ENCODE results near the gene KCNRG. TPM values are rescaled to one million over a fixed set of nuclear protein-coding genes. Genes with fewer than 3 reads are reported as not detected.

The KCNRG gene
- total RNA-seq, 2 experiments from 2014 or later, result 0.30 to 0.65 TPM

DNA sequence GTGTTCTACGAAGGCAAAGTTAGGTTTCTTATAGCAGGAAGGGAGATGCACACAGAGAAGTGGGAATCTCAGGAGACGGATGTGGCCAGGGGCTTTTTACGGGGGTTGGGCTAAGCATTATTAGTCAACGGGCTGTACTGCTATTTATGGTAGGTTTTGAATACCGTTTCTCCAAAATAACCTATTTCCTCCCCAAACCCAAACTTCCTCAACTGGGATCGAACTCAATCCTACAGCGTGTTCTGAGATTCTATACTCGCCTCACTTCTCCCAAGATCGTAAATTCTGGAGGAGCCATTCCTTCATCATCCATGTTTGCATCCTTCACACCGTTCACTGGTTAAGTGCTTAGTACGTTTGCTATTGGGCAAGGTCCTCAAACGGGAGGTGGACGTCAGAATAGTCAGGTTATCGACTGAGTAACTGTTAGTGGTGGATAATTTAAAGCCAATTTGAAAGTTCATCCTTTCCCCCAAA is 19.6 kb upstream of the KCNRG start:
- no peak for DNase-seq
- Mint-ChIP-seq H3K4me1 (peaks cover 29% of the 10 kb centered on the region), H3K27ac (peak overlapping the region; percentile 24), H3K4me3 (peak overlapping the region; percentile 69), H3K36me3 (ENCODE audit: low read depth) (peaks cover 41% of the 10 kb centered on the region), H3K27me3 (no peaks in the 10 kb centered on the region), H3K9me3 (no peaks in the 10 kb centered on the region)
- CTCF ChIA-PET, result interaction anchor here (2.0 to 3.1 kb wide), 2 partner anchors 20 to 126 kb away, joined by 6 to 16 read pairs; no protein-coding TSS in a partner anchor
- POLR2A ChIA-PET, result interaction anchor here (1.1 to 3.8 kb wide), 9 partner anchors 12 to 1074 kb away, joined by 3 to 136 read pairs (median 6); partner anchors contain the start of gene RNASEH2B

GRCh38 chr13:49996161-49996915 is 18.9 kb upstream of the KCNRG start:
- DNase-seq, result peak; percentile 91
- Mint-ChIP-seq H3K9me3 (no peaks in the 10 kb centered on the region), H3K4me1 (peaks cover 32% of the 10 kb centered on the region), H3K27ac (peak overlapping the region; percentile 21), H3K27me3 (no peaks in the 10 kb centered on the region), H3K4me3 (peak overlapping the region; percentile 69), H3K36me3 (ENCODE audit: low read depth) (peaks cover 42% of the 10 kb centered on the region)
- POLR2A ChIA-PET, result interaction anchor here (0.8 to 3.8 kb wide), 28 partner anchors 8 to 1073 kb away, joined by 3 to 136 read pairs (median 5); partner anchors contain the start of genes CDADC1, RNASEH2B and SPRYD7
- CTCF ChIA-PET, result interaction anchor here (1.0 to 3.5 kb wide), 19 partner anchors 13 to 1073 kb away, joined by 3 to 65 read pairs (median 7); partner anchors contain the start of gene SPRYD7

DNA sequence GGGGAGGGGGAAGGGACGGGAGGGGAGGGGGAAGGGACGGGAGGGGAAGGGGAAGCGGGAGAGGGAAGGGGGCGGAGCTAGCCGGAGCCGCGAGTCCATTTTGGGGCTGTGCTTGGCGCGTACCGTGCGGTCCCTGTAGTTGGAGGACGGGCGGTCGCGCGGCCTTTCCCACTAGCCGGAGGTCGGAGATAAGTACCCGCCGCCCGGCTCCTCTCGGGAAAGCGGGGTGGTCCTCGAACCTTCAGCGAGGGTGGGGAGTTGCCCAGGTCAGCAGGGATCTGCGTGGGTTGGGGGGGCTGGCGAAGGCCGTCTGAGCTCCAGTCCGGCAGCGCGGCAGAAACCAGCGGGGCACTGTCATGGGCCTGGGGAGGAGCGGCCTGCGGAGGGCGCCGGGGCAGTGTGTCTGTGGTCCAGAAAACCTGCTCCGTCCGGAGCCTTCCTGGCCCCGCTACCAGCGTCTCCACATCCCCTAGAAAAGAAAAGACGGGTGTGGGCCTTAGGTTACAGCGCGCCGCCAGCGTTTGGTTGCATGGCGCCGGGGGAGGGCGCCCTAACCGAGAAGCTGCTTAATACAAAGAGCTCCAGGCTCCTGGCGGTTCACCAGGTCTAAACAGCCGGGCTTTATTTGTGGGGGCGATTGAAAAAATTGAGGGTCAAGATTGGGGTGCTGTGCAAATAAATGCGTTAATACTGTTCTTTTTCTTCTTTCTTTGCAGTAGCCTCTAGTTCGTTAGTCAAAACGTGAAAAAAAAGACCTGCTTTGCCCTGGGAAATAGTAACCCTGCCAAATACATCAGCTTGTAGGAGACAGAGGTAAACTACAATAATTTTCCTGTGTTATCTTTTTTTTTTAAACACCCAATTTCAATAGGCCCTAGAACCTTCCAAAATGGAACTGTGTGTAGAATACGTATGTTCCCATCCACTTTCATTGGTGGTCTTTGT is 18.0 kb upstream of the KCNRG start, which contains the start of gene TRIM13:
TSS of gene TRIM13 (plus strand) at position 92 of the 945 bp plus-strand sequence. CDS start 14,899 bp downstream, outside the sequence.
- DNase-seq, result peak; percentile 86
- Mint-ChIP-seq H3K4me1 (peaks cover 37% of the 10 kb centered on the region), H3K9me3 (no peaks in the 10 kb centered on the region), H3K27me3 (no peaks in the 10 kb centered on the region), H3K4me3 (peak within 1 kb of the TSS; percentile 75), H3K27ac (peak within 1 kb of the TSS; percentile 85), H3K36me3 (ENCODE audit: low read depth) (peaks cover 37% of the 10 kb centered on the region)
- CTCF ChIA-PET, result interaction anchor here (0.7 to 3.5 kb wide), 35 partner anchors 9 to 1074 kb away, joined by 3 to 65 read pairs (median 4); partner anchors contain the start of genes CAB39L, SETDB2 and SPRYD7
- POLR2A ChIA-PET, result interaction anchor here (0.6 to 3.8 kb wide), 45 partner anchors 9 to 1072 kb away, joined by 3 to 136 read pairs (median 4); partner anchors contain the start of genes CDADC1, RNASEH2B and SPRYD7

GRCh38 chr13:49997955-49998354 is 17.3 kb upstream of the KCNRG start:
- POLR2A ChIA-PET, result interaction anchor here (0.6 to 3.8 kb wide), 37 partner anchors 8 to 1071 kb away, joined by 3 to 136 read pairs (median 4); partner anchors contain the start of genes KCNRG, RNASEH2B and SPRYD7
- Mint-ChIP-seq H3K27ac (peak overlapping the region; percentile 85), H3K36me3 (ENCODE audit: low read depth) (peaks cover 35% of the 10 kb centered on the region), H3K4me3 (peak overlapping the region; percentile 75), H3K4me1 (peaks cover 37% of the 10 kb centered on the region), H3K27me3 (no peaks in the 10 kb centered on the region), H3K9me3 (no peaks in the 10 kb centered on the region)
- CTCF ChIA-PET, result interaction anchor here (0.7 to 3.5 kb wide), 37 partner anchors 9 to 1074 kb away, joined by 3 to 65 read pairs (median 4); partner anchors contain the start of genes CAB39L, SETDB2 and SPRYD7
- DNase-seq, result no peak

GRCh38 chr13:49998714-49999624 is 16.3 kb upstream of the KCNRG start:
- DNase-seq, result no peak
- H3K9me3 Mint-ChIP-seq, result no peaks in the 10 kb centered on the region
- H3K4me3 Mint-ChIP-seq, result peak overlapping the region; percentile 75
- H3K4me1 Mint-ChIP-seq, result peaks cover 37% of the 10 kb centered on the region
- H3K27me3 Mint-ChIP-seq, result no peaks in the 10 kb centered on the region
- peaks cover 38% of the 10 kb centered on the region for H3K36me3 Mint-ChIP-seq (ENCODE audit: low read depth)
- CTCF ChIA-PET, result interaction anchor here (0.9 to 3.5 kb wide), 11 partner anchors 9 to 128 kb away, joined by 3 to 65 read pairs (median 5); partner anchors contain the start of gene SPRYD7
- no peak overlapping the region for H3K27ac Mint-ChIP-seq
- POLR2A ChIA-PET, result interaction anchor here (1.1 to 3.8 kb wide), 11 partner anchors 12 to 912 kb away, joined by 3 to 136 read pairs (median 15); partner anchors contain the start of genes KCNRG, RNASEH2B and SPRYD7

- Mint-ChIP-seq H3K27me3 (no peaks in the 10 kb centered on the region), H3K9me3 (no peaks in the 10 kb centered on the region), H3K4me3 (no peak overlapping the region), H3K4me1 (peaks cover 36% of the 10 kb centered on the region), H3K27ac (no peak overlapping the region), H3K36me3 (ENCODE audit: low read depth) (peaks cover 52% of the 10 kb centered on the region)
- no peak for DNase-seq
- ChIA-PET CTCF (no interaction called here), POLR2A (no interaction called here)
Measured at GRCh38 chr13:50001287-50001686, 14.0 kb upstream of the KCNRG start.

DNA sequence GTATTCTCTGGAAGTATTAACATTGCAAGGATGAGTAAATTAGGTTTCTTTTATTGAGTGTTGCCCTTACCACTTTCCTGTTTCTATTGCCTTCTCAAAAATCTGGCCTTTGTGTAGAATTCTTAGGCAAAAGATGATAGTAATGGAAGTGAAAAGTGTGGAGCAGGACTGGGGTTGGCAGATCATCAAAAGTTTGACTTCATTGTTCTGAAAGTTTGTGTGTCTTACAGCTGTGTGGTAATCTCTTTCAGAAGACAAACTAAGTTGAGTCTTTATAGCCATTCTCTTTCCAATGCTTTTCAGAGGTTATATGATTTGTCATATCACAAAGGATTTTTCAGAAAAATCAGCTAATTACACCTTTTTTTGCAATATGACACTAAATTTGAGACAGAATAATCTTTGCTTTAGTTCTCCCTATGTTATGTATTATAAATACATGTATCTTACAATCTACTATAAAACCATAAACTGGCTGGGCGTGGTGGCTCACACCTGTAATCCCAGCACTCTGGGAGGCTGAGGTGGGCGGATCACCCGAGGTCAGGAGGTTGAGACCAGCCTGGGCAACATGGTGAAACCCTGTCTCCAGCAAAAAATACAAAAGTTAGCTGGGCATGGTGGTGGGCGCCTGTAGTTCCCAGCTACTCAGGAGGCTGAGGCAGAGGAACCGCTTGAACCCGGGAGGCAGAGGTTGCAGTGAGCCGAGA is 8.7 kb upstream of the KCNRG start:
- POLR2A ChIA-PET, result interaction anchor here (1.2 to 1.5 kb wide), 2 partner anchors 9 to 10 kb away, joined by 3 to 4 read pairs; partner anchors contain the start of gene TRIM13

GRCh38 chr13:50011461-50011860 is 3.8 kb upstream of the KCNRG start:
- DNase-seq, result no peak
- Mint-ChIP-seq H3K4me1 (peaks cover 3% of the 10 kb centered on the region), H3K36me3 (ENCODE audit: low read depth) (peaks cover 63% of the 10 kb centered on the region), H3K4me3 (no peak overlapping the region), H3K9me3 (no peaks in the 10 kb centered on the region), H3K27me3 (no peaks in the 10 kb centered on the region), H3K27ac (no peak overlapping the region)
- CTCF ChIA-PET, result interaction anchor here (1.2 to 2.1 kb wide), 2 partner anchors 13 to 1058 kb away, joined by 3 to 9 read pairs; no protein-coding TSS in a partner anchor
- POLR2A ChIA-PET, result interaction anchor here (2.3 kb wide), 1 partner anchor 14 kb away, joined by 15 read pairs; the partner anchor contains the start of gene TRIM13

More for the DNA sequence above, 8.7 kb upstream of the KCNRG start:
- H3K9me3 Mint-ChIP-seq, result no peaks in the 10 kb centered on the region
- H3K27ac Mint-ChIP-seq, result no peak overlapping the region
- H3K27me3 Mint-ChIP-seq, result no peaks in the 10 kb centered on the region
- peaks cover 50% of the 10 kb centered on the region for H3K36me3 Mint-ChIP-seq (ENCODE audit: low read depth)
- DNase-seq, result no peak
- peaks cover 9% of the 10 kb centered on the region for H3K4me1 Mint-ChIP-seq
- CTCF ChIA-PET, result interaction anchor here (0.7 kb wide), 1 partner anchor 136 kb away, joined by 3 read pairs; no protein-coding TSS in a partner anchor
- H3K4me3 Mint-ChIP-seq, result no peak overlapping the region

GRCh38 chr13:50012396-50013169 is 2.7 kb upstream of the KCNRG start:
- ChIA-PET CTCF (interaction anchor here (1.2 to 2.1 kb wide), 2 partner anchors 14 to 1057 kb away, joined by 3 to 9 read pairs; no protein-coding TSS in a partner anchor), POLR2A (no interaction called here)
- H3K27ac Mint-ChIP-seq, result no peak overlapping the region
- no peaks in the 10 kb centered on the region for H3K27me3 Mint-ChIP-seq
- peaks cover 63% of the 10 kb centered on the region for H3K36me3 Mint-ChIP-seq (ENCODE audit: low read depth)
- no peaks in the 10 kb centered on the region for H3K9me3 Mint-ChIP-seq
- H3K4me1 Mint-ChIP-seq, result peaks cover 2% of the 10 kb centered on the region
- DNase-seq, result no peak
- no peak overlapping the region for H3K4me3 Mint-ChIP-seq

- no peak for DNase-seq
- Mint-ChIP-seq H3K36me3 (ENCODE audit: low read depth) (peaks cover 73% of the 10 kb centered on the region), H3K27me3 (no peaks in the 10 kb centered on the region), H3K4me1 (peaks cover 3% of the 10 kb centered on the region), H3K27ac (no peak overlapping the region), H3K4me3 (no peak overlapping the region), H3K9me3 (no peaks in the 10 kb centered on the region)
- ChIA-PET CTCF (interaction anchor here (1.8 kb wide), 1 partner anchor 17 kb away, joined by 7 read pairs; the partner anchor contains the start of gene TRIM13), POLR2A (interaction anchor here (1.3 to 1.4 kb wide), 2 partner anchors 16 to 66 kb away, joined by 3 to 4 read pairs; no protein-coding TSS in a partner anchor)
Measured at GRCh38 chr13:50014386-50014785, 858 bp upstream of the KCNRG start.

Data from activated CD4-positive, alpha-beta memory T cell treated with anti-CD3 and anti-CD28 coated beads, Interleukin-2, amount 10 ng/mL, durations not matched to agents 7 days and 5 days (primary cell).